ENCODE data around the gene NME5. TPM values are rescaled to one million over a fixed set of nuclear protein-coding genes. Genes with fewer than 3 reads are reported as not detected.
"Not testable (repeated sequence)": the region's sequence is repeated elsewhere in the genome, so short reads cannot be mapped to it uniquely, and the experiment has no call there.

Gene NME5
- total RNA-seq, 1 experiment from 2014 or later = 4.6 TPM

DNA sequence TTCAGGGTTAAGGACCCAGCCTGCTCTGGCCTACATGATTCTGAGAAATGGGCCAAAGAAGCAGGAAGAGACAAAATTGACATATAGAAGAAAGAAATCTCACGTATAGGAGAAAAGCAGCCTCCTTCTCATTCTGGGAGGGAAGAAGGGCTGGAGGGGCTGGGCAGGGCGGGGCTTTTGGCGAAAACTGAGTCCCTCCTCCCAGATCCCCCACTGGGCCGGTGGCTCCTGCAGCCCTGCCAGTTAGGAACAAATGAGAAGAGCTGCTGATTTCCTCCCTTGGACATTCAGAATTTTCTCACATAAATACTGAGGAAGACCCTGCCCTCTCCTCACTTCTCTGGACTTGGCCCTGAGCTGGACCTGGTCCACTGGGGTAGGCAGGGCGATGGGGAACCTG lies 55.5 kb downstream of the NME5 start, which contains the start of gene WNT8A:
Gene WNT8A (plus strand): TSS at position 332 of the 400 bp plus-strand sequence. CDS start 95 bp downstream, outside the sequence.
- DNase-seq (ENCODE audit: extremely low read depth, low read depth) = no peak

DNA sequence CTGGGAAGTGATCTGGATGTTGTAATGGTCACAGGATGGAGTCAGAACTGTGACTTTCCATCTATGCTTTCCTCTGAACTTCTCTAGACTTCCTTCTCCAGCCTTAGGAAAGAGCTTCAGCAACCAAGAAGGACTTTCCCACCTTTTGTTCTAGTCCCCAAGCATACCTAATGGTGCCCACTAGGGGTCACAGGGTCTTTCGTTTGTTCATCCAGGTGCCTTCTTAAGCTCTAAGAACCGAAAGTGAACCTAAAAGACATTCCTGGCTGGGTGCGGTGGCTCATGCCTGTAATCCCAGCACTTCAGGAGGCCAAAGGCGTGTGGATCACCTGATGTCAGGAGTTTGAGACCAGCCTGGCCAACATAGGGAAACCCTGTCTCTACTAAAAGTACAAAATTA lies 57.2 kb downstream of the NME5 start:
- DNase-seq (ENCODE audit: extremely low read depth, low read depth) = no peak

DNA sequence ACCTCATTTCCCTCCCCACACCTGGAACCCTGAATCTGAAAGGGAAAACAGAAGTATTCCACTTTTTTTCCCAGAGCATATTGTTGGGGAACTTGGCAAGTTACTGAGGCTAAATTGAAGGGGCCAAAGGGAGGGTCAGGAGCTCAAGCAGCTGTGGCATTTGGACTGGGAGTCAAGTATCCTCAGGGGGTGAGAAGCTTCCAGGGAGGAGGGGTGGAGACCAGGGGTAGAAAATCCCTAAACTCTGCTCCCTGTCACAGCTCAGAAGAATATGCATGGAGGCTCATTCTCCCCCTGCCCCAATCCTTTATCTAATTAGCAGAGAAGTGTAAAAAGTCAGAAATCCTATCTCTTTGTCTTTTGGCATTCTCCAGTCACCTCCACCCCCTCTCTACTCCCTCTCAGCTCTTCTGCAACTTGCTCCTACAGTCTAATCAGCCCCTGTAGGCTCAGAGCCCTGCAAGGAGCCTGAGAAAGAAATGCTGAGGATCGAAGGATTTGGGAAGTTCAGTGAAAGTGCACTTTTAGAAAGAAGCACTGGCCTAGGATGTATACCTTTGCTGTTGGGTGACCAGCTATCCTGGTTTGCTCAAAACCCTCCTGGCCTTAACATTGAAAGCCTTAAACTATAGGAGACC lies 61.1 kb downstream of the NME5 start:
- DNase-seq (ENCODE audit: extremely low read depth, low read depth) = no peak

DNA sequence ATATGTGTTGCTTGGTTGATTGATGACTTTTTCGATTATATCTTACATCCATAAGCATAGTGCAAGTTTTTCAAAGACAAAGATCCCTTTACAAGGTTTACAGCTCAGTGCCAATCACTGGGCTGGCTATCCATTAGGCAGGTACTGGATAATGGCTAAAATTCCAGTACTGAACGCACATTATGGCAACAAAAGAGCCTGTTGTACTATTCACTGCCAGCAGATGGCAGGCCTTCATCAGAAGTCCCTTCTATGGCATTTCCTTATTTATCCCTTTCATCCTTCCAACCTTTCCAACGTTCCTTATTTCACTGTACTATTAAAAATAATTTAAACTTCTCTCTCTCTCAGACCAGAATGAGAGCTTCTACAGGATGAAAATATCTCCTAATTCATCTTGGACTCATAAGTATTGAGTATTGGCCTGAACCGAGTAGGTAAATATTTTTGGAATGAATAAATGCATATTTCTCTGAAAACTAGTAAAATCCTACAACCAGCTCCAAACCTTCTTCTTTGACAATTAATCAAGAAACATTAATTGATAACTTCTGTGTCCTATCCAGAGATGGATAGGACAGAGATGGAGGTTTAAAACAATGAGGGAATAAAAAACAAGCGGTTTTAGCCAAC lies 62.0 kb downstream of the NME5 start:
- DNase-seq (ENCODE audit: extremely low read depth, low read depth) = peak; percentile 72

DNA sequence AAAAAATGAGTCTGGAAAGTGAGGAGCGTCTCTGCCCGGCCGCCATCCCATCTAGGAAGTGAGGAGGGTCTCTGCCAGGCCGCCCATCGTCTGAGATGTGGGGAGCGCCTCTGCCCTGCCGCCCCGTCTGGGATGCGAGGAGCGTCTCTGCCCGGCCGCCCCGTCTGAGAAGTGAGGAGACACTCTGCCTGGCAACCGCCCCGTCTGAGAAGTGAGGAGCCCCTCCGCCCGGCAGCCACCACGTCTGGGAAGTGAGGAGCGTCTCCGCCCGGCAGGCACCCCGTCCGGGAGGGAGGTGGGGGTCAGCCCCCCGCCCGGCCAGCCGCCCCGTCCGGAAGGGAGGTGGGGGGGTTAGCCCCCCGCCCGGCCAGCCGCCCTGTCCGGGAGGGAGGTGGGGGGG lies 69.2 kb downstream of the NME5 start:
- not testable (repeated sequence) for DNase-seq (ENCODE audit: extremely low read depth, low read depth)

DNA sequence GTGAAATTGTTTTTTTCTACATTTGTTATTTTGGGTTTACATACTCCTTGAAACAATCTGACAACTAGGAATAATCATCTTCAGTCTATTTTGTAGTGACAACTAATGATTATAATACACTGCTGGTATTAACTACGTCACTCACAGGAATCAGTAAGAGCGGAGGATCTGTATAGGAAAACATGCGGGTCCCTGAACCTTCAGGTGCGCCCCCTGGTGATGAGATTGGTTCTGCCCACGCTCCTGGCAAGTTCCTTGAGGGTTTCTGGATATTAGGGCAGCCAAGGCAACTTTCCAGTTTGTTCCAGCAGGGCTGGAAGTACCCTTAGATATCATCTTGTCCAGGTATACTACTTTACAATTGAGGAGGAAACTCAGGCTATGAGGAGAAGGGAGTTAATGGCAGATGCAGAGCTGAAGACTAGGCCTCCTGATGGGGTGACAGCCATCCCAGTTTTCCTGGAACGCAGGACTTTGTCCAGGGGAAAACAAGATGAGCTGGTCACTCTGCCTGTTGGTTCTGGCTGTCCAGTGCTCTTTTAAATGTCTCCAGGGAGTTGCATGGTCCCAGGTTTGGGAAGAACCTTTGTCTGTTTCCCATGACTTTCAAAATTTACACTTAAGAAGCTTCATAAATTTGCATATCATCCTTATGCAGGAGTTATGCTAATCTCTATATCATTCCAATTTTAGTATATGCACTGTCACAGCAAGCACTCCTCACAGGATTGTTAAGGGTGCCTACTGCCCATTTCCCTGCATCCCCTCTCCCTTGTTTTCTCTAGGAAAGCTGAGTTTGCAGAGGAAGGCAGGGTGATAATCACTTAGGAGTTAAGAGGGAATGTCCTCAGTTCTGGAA lies 70.3 kb downstream of the NME5 start:
- DNase-seq (ENCODE audit: extremely low read depth, low read depth) = peak; percentile 83

DNA sequence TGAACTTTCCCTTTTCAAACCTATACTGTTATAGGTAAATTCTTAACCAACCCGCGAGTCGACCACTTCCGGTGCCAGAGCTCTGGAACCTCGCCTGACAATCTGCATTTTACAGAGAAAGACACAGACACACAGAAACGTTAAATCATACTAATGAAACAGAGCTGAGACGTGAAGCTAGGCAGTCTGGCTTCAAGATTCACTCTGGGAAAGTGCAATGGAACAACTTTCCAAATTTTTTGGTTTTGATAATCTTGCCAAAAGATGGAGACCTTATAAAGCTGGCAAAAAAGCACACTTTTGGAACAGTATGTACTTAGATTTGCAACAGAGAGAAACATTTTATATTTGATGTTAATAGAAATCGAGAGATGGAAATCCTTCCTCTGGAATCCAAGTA lies 71.3 kb downstream of the NME5 start:
- no peak for DNase-seq (ENCODE audit: extremely low read depth, low read depth)

Small RNA genes within 50 kb of the gene (small RNA-seq; reads per million reads assigned to genes)
- gene RNU6-1148P (0 reads per million in 2 experiments), gene RNU6-460P (0 to 0.02 reads per million in 2 experiments), gene RNU6-888P (0 reads per million in 2 experiments)

Other genes starting within 250 kb of the NME5 start
- not detected in 2 replicates for gene PKD2L2, start 250.0 kb downstream of the NME5 start, total RNA-seq (2014; rRNA removed; shearing (Covaris generic))
- gene FAM13B, start 106.3 kb downstream of the NME5 start, total RNA-seq (2014; rRNA removed; shearing (Covaris generic)) = 10.7 and 17.7 TPM in 2 replicates
- not detected in 2 replicates for gene WNT8A, start 55.4 kb downstream of the NME5 start, total RNA-seq (2014; rRNA removed; shearing (Covaris generic))
- 42.3 and 56.1 TPM in 2 replicates for gene BRD8, start 39.2 kb upstream of the NME5 start, total RNA-seq (2014; rRNA removed; shearing (Covaris generic))
- 35.2 and 40.3 TPM in 2 replicates for gene KIF20A, start 39.7 kb upstream of the NME5 start, total RNA-seq (2014; rRNA removed; shearing (Covaris generic))
- 44.4 and 53.1 TPM in 2 replicates for gene CDC23, start 73.9 kb upstream of the NME5 start, total RNA-seq (2014; rRNA removed; shearing (Covaris generic))
- gene GFRA3, start 135.2 kb upstream of the NME5 start, total RNA-seq (2014; rRNA removed; shearing (Covaris generic)) = 0.05 TPM in 1 of 2 replicates, not detected in the other
- 21.5 and 24.3 TPM in 2 replicates for gene CDC25C, start 192.4 kb upstream of the NME5 start, total RNA-seq (2014; rRNA removed; shearing (Covaris generic))
- gene FAM53C, start 198.8 kb upstream of the NME5 start, total RNA-seq (2014; rRNA removed; shearing (Covaris generic)) = 18.4 and 18.6 TPM in 2 replicates
- 34.6 and 40.0 TPM in 2 replicates for gene KDM3B, start 213.3 kb upstream of the NME5 start, total RNA-seq (2014; rRNA removed; shearing (Covaris generic))

Data from NCI-H460 (cell line).